ENCODE data around the gene ATP4B. TPM values are rescaled to one million over a fixed set of nuclear protein-coding genes. Genes with fewer than 3 reads are reported as not detected.

The ATP4B gene
- total RNA-seq, 1 donor from 2014 or later: not detected

DNA sequence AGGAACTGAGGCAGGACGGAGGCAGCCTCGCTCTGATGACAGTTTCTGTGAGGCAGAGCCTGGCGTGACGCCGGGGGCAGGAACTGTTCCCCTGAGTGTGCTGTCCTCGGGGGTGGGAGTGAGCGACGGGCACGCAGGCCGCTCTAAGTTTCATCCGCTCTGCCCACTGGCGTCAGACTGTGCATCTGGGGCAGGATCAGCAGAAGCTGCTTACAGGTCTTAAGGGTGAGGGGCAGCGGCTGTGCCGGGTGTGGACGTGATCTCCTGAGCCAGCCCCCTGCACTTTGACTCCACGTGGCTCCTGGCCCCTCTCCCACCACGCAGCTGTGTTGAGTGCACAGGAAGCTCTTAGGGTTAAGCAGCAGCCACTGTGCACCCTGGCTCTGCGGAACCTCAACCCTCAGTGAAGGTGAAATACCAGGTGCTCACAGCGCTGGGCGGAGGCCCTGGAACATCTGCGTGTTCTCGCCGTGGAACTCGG, 10.5 kb upstream of the ATP4B start:
- H3K4me3 ChIP-seq (ENCODE audit: low read depth, low read length): no peak overlapping the region
- TF ChIP-seq, protein P1, sequence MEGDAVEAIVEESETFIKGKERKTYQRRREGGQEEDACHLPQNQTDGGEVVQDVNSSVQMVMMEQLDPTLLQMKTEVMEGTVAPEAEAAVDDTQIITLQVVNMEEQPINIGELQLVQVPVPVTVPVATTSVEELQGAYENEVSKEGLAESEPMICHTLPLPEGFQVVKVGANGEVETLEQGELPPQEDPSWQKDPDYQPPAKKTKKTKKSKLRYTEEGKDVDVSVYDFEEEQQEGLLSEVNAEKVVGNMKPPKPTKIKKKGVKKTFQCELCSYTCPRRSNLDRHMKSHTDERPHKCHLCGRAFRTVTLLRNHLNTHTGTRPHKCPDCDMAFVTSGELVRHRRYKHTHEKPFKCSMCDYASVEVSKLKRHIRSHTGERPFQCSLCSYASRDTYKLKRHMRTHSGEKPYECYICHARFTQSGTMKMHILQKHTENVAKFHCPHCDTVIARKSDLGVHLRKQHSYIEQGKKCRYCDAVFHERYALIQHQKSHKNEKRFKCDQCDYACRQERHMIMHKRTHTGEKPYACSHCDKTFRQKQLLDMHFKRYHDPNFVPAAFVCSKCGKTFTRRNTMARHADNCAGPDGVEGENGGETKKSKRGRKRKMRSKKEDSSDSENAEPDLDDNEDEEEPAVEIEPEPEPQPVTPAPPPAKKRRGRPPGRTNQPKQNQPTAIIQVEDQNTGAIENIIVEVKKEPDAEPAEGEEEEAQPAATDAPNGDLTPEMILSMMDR (conservative IDR thresholded peaks at IDR 0.05; ENCODE audit: low read depth, low read length): no peak
- DNase-seq (ENCODE audit: low read depth): no peak

GRCh38 chr13:113667771-113668490, 9.9 kb upstream of the ATP4B start:
- TF ChIP-seq, protein P1 (conservative IDR thresholded peaks at IDR 0.05; ENCODE audit: low read depth, low read length): no peak
- no peak for DNase-seq (ENCODE audit: low read depth)
- H3K4me3 ChIP-seq (ENCODE audit: low read depth, low read length): no peak overlapping the region

DNA sequence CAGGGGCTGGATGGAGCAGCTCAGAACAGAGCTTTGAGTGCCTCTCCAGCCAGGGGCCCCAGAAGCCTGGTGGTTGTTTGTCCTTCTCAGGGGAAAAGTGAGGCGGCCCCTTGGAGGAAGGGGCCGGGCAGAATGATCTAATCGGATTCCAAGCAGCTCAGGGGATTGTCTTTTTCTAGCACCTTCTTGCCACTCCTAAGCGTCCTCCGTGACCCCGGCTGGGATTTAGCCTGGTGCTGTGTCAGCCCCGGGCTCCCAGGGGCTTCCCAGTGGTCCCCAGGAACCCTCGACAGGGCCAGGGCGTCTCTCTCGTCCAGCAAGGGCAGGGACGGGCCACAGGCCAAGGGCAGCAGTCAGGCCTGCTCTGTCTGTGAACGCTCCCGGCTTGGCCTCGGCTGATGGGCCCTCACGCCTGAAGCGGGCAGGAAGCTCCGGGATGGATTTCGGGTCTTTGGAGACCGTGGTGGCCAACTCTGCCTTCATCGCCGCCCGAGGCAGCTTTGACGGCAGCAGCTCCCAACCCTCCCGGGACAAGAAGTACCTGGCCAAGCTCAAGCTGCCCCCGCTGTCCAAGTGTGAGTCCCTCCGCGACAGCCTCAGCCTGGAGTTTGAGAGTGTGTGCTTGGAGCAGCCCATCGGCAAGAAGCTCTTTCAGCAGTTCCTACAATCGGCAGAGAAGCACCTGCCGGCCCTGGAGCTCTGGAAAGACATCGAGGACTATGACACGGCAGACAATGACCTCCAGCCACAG, 9.1 kb upstream of the ATP4B start, which contains the start of gene GRK1:
GRK1 (plus strand) TSS at position 269 of the 751 bp plus-strand sequence; CDS start at position 437, 168 bp downstream.
- DNase-seq (ENCODE audit: low read depth): no peak
- TF ChIP-seq, protein P1 (conservative IDR thresholded peaks at IDR 0.05; ENCODE audit: low read depth, low read length): no peak
- no peak within 1 kb of the TSS for H3K4me3 ChIP-seq (ENCODE audit: low read depth, low read length)

DNA sequence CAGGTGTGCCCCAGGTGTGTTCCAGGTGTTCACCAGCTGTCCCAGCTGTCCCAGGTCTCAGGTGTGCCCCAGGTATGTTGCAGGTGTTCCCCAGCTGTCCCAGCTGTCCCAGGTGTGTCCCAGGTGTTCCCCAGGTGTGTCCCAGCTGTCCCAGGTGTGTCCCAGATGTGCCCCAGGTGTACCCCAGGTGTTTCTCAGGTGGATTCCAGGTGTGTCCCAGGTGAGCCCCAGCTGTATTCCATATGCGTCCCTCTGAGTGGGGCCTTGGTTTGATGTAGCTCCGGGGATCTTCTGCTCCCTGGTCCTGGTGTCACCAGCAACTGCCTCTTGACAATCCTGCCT, 8.3 kb upstream of the ATP4B start:
- no peak for DNase-seq (ENCODE audit: low read depth)
- no peak overlapping the region for H3K4me3 ChIP-seq (ENCODE audit: low read depth, low read length)
- TF ChIP-seq, protein P1 (conservative IDR thresholded peaks at IDR 0.05; ENCODE audit: low read depth, low read length): no peak

DNA sequence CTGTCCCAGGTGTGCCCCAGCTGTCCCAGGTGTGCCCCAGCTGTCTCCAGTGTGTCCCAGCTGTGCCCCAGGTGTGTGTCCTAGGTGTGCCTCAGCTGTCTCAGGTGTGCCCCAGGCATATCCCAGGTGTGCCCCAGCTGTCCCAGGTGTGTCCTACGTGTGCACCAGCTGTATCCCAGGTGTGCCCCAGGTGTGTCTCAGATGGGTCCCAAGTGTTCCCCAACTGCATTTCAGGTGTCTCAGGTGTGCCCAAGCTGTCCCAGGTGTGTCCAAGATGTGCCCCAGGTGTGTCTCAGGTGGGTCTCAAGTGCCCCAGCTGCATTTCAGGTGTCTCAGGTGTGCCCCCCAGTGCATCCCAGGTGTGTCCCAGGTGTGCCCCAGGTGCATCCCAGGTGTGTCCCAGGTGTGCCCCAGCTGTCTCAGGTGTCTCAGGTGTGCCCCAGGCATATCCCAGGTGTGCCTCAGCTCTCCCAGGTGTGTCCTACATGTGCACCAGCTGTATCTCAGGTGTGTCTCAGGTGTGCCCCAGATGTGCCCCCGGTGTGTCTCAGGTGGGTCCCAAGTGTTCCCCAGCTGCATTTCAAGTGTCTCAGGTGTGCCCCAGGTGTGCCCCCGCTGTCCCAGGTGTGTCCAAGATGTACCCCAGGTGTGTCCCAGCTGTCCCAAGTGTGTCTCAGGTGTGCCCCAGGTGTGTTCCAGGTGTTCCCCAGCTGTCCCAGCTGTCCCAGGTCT, 7.8 kb upstream of the ATP4B start:
- TF ChIP-seq, protein P1 (conservative IDR thresholded peaks at IDR 0.05; ENCODE audit: low read depth, low read length): no peak
- DNase-seq (ENCODE audit: low read depth): no peak
- no peak overlapping the region for H3K4me3 ChIP-seq (ENCODE audit: low read depth, low read length)

DNA sequence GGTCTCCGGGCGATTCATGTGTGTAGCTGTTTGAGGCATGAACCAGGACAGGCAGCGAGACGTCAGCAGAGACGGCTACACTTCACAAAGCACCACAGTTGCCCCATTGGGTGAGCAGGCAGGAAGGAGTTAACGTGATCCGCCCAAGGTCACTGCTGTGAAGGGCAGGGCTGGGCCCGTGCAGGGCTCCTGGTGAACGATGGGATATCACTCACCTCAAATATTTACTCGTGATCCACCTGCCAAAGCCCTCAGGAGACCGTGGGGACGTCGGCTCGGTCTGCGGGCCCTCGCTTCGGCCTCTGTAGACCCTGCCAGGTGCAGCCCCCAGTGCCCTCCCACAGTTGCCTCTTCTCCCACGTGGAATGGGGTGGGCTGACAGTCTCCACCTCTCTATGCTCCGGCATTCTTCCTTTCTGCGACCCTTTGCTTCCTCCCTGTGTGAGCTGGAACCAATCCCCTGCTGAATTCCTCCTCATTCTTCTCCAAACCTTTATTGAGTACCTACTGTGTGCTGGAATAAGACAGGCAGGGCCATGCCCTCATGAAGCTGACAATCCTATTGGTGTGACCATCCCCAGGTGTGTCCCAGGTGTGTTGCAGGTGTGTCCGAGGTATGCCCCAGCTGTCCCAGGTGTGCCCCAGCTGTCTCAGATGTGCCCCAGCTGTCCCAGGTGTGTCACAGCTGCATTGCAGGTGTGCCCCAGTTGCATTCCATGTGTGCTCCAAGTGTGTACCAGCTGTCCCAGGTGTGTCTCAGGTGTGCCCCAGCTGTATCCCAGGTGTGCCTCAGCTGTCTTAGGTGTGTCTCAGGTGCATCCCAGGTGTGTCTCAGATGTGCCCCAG, 7.0 kb upstream of the ATP4B start:
- no peak overlapping the region for H3K4me3 ChIP-seq (ENCODE audit: low read depth, low read length)
- DNase-seq (ENCODE audit: low read depth): no peak
- TF ChIP-seq, protein P1 (conservative IDR thresholded peaks at IDR 0.05; ENCODE audit: low read depth, low read length): no peak

Measured in epithelial cell of proximal tubule (primary cell).